Kidney (tissue), 14 donors: ENCODE measurements around the gene TPPP2. TPM values are rescaled to one million over a fixed set of nuclear protein-coding genes. Genes with fewer than 3 reads are reported as not detected.

Source experiments
- DNase-seq, 5 donors: peaks; one replicate each; pipeline ENCODE4 v3.0.0-alpha.2; 2013 to 2020
- FAIRE-seq: peaks from 2 replicates; lab custom pipeline; 2012; peaks lifted over from hg19 to GRCh38; lab: Jason Lieb, UNC
- H3K27ac ChIP-seq, 2 donors: one replicate each; pipeline ENCODE4 v1.7.0; 2013; ENCODE audit warnings: low read depth in 2 of 2, low read length in 2 of 2, inconsistent platforms in 1 of 2
- H3K27me3 ChIP-seq: one replicate; pipeline ENCODE4 v1.7.1; 2013; ENCODE audit warnings: low read length, inconsistent platforms; ENCODE audit not compliant: control insufficient read depth, insufficient read depth
- H3K36me3 ChIP-seq, 3 donors: one replicate each; pipeline versions ENCODE4 v1.7.0 to v1.7.1; 2013; ENCODE audit warnings: low read length in 3 of 3, control low read depth in 1 of 3, inconsistent platforms in 1 of 3; ENCODE audit not compliant: insufficient read depth in 3 of 3, control insufficient read depth in 2 of 3
- H3K4me1 ChIP-seq, 3 donors: one replicate each; pipeline versions ENCODE4 v1.7.0 to v1.7.1; 2013; ENCODE audit warnings: low read length in 3 of 3, inconsistent platforms in 1 of 3, low read depth in 1 of 3; ENCODE audit not compliant: control insufficient read depth in 2 of 3, insufficient read depth in 2 of 3
- H3K4me3 ChIP-seq, 3 donors: one replicate each; pipeline versions ENCODE4 v1.7.0 to v1.8.1; 2013; ENCODE audit warnings: low read length in 3 of 3, control low read depth in 1 of 3, inconsistent platforms in 1 of 3
- H3K9ac ChIP-seq, 3 donors: one replicate each; pipeline versions ENCODE4 v1.7.0 to v1.7.1; 2013; ENCODE audit warnings: low read length in 3 of 3, control low read depth in 1 of 3, inconsistent platforms in 1 of 3
- H3K9me3 ChIP-seq, 3 donors: one replicate each; pipeline versions ENCODE4 v1.7.0 to v1.7.1; 2013; ENCODE audit warnings: low read length in 3 of 3, control low read depth in 1 of 3, inconsistent platforms in 1 of 3; ENCODE audit not compliant: control insufficient read depth in 2 of 3, insufficient read depth in 1 of 3
- CTCF ChIP-seq: IDR thresholded peaks from 3 replicates; pipeline ENCODE4 v1.5.1; 2012; ENCODE audit warnings: mild to moderate bottlenecking, moderate library complexity, borderline replicate concordance; ENCODE audit not compliant: insufficient read depth; ENCODE audit errors: extremely low read depth
- intact Hi-C: fragments of 100-400 bp; cut with DNase I; formaldehyde crosslinking; loops from one replicate; pipeline ENCODE4 v1.11.1; 2022
- polyA plus RNA-seq: library from polyadenylated mRNA; stranded (reverse); fragments of 350-450 nt; fragmentation: Illumina TruSeq; extraction: RNeasy Lipid Tissue Mini Kit (QIAGEN cat#74804); gene quantifications from one replicate; pipeline ENCODE4 v1.2.3, GENCODE V29; 2014; ENCODE audit warnings: low read depth, low replicate concordance; ENCODE audit not compliant: insufficient read depth
- total RNA-seq: library from RNA; stranded (reverse); fragmentation: NEBNext Ultra II Directional; extraction: Animal tissue kit (Norgen Biotek cat#: 25700); gene quantifications from one replicate; pipeline ENCODE4 v1.2.1, GENCODE V29; 2021
- donor health status: control.
- donor health status: control.
- donor health status: control.
- donor health status: control.
- donor health status: control.
- donor health status: DM: yes; HTN: yes; CAD: no.
- donor health status: Normal renal cell carcinoma (clear cell type).

The TPPP2 gene
- total and polyA plus RNA-seq, 2 donors from 2014 or later, result 1.3 TPM; not detected in 1

GRCh38 chr14:21024585-21025370 is 5.2 kb upstream of the TPPP2 start, which contains the start of gene NDRG2:
Gene NDRG2 (minus strand): TSS chr14:21025061. CDS start chr14:21023315, 1,746 bp downstream.
- H3K9ac ChIP-seq, result peak within 1 kb of the TSS; percentile 1 to 77 (median 54)
- peak within 1 kb of the TSS; percentile 89 to 91 for H3K27ac ChIP-seq
- peak within 1 kb of the TSS; percentile 59 to 68 (median 67) for H3K4me3 ChIP-seq

GRCh38 chr14:21025371-21026273 is 4.4 kb upstream of the TPPP2 start:
- intact Hi-C loops, result no loop called here
- H3K9me3 ChIP-seq, result no peaks in the 10 kb centered on the region
- TF ChIP-seq CTCF, result no peak
- peak overlapping the region in 2 of 3 donors; percentile 54 to 77 for H3K9ac ChIP-seq
- H3K27me3 ChIP-seq, result no peaks in the 10 kb centered on the region
- FAIRE-seq, result no peak
- peaks cover 0 to 8% (median 5%) of the 10 kb centered on the region in 3 donors for H3K4me1 ChIP-seq
- peak overlapping the region; percentile 89 to 91 for H3K27ac ChIP-seq
- H3K36me3 ChIP-seq, result peaks cover 0 to 6% (median 0%) of the 10 kb centered on the region in 3 donors
- DNase-seq, result peak; percentile 72 to 97 (median 81)
- H3K4me3 ChIP-seq, result peak overlapping the region; percentile 43 to 67 (median 59)

More at GRCh38 chr14:21024585-21025370, 5.2 kb upstream of the TPPP2 start, which contains the start of gene NDRG2:
- FAIRE-seq (no peak), DNase-seq (peak; percentile 90 to 95 (median 94))
- H3K36me3 ChIP-seq, result peaks cover 0 to 6% (median under 1%) of the 10 kb centered on the region in 3 donors
- intact Hi-C loops, result no loop called here
- peaks cover 0 to 8% (median 5%) of the 10 kb centered on the region in 3 donors for H3K4me1 ChIP-seq
- H3K27me3 ChIP-seq, result no peaks in the 10 kb centered on the region
- no peaks in the 10 kb centered on the region for H3K9me3 ChIP-seq
- no peak for TF ChIP-seq CTCF

- Histone ChIP-seq H3K27ac (peak overlapping the region; percentile 49 to 89), H3K9ac (no peak overlapping the region), H3K9me3 (no peaks in the 10 kb centered on the region), H3K36me3 (peaks cover 0 to under 1% (median 0%) of the 10 kb centered on the region in 3 donors), H3K4me3 (peak overlapping the region in 1 of 3 donors; percentile 67), H3K27me3 (no peaks in the 10 kb centered on the region), H3K4me1 (peaks cover 0 to 8% (median 5%) of the 10 kb centered on the region in 3 donors)
- no peak for TF ChIP-seq CTCF
- peak in 1 of 5 donors; percentile 74 for DNase-seq
- no peak for FAIRE-seq
- intact Hi-C loops, result no loop called here
Measured at GRCh38 chr14:21026274-21026987, 3.6 kb upstream of the TPPP2 start.
